HG03095 (cell line): Measurements from ENCODE around the gene SLC8A1.

Experiments used
- ATAC-seq: cut with Tn5 transposase; IDR thresholded peaks from one replicate; pipeline ENCODE4 v1.9.1; 2021; ENCODE audit warnings: moderate library complexity; ENCODE audit not compliant: unreplicated experiment

SLC8A1 gene

GRCh38 chr2:40123746-40124145, 328.1 kb downstream of the SLC8A1 start:
- ATAC-seq = no peak

DNA sequence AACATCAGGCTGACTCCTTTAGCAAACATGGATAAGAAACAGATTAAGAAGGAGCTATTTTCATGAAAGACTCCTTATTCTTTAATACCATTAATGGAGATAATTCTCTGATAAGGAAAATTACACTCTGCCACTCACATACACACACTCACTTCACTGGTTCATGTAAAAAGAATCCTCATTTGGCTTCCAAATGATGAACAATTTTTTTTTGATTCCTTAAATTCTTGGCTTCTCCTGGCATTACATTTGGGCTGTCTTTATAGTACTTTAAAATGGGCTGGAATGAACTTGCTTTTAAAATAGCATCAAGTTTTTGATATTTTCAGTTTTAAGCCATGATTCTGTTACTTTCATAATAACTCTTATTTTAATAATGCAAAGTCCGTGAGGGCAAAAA, 328.6 kb downstream of the SLC8A1 start:
- ATAC-seq = no peak

- ATAC-seq = no peak
Measured at GRCh38 chr2:40120957-40121356, 330.9 kb downstream of the SLC8A1 start.

DNA sequence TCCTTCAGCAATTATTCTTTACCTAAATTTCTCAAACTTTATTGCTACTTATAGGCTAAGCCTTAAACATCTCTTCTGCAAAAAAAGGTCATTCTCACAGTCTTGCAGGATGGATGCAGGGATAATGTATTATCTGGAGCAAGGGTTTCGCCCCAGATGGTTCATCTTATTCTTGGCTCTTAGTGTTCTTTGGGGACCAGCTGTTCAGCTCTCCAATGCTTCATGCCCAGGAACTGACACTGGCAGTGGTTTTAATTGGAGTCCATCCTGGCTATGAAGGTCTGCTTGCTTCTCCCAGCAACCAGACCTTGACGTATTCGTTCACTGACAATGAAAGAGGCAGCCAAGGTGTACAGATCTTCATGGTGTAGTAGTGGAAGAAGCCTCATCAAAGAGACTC, 331.9 kb downstream of the SLC8A1 start:
- no peak for ATAC-seq

DNA sequence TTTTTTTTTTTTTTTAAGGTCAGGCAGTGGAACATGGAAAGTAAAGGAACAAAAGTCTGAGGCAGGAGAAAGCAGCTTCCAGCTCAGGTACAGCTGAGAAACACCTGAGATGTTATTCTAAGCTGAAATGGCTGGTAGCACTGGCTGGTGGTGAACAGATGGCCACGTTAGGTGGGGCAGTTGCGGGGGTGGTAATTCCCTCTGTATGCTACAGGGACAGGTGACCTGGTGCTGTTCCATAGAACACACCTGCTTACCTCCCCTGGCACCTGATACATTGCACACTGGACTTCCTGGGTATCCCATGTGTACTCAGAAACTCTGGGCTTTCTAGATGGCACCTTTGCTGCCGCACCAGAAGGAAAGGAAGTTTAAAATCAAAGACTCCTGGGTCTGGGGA, 333.3 kb downstream of the SLC8A1 start:
- ATAC-seq = no peak

- no peak for ATAC-seq
Measured at GRCh38 chr2:40115894-40116293, 336.0 kb downstream of the SLC8A1 start.

DNA sequence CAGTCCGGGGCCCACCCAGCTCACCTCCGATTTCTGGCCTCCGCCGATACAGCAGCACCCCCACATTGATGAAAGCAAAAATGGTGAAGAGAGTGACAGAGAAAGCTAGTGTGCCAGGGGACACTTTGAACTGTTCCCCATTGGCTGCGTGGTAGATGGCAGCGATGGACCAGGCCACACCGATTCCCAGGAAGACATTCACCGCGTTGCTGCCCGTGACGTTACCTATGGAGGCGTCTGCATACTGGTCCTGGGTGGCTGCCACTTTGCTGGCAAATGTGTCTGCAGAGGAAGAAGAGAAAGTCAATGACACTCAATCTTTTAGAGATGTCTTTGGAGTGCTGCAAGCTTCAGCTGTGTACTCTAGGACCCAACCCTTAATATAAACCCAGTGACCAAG, 336.5 kb downstream of the SLC8A1 start:
- no peak for ATAC-seq

DNA sequence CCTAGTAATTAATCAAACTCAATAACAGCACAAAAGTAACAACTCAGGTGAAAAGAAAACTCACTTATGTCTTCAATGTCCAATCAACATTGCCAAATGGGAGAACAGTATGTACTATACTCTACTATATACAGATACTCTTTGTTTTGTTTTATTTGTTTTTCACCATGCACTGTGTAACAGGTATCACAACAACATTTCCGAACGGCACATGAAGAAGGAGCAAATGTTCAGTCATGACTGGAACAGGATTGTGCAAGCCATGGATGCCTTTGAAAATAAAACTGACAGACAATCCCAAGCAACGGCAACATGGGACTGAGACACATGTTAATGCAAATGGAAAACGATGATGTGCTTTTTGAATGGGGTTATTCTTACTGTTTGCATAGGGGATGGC, 337.9 kb downstream of the SLC8A1 start:
- no peak for ATAC-seq

DNA sequence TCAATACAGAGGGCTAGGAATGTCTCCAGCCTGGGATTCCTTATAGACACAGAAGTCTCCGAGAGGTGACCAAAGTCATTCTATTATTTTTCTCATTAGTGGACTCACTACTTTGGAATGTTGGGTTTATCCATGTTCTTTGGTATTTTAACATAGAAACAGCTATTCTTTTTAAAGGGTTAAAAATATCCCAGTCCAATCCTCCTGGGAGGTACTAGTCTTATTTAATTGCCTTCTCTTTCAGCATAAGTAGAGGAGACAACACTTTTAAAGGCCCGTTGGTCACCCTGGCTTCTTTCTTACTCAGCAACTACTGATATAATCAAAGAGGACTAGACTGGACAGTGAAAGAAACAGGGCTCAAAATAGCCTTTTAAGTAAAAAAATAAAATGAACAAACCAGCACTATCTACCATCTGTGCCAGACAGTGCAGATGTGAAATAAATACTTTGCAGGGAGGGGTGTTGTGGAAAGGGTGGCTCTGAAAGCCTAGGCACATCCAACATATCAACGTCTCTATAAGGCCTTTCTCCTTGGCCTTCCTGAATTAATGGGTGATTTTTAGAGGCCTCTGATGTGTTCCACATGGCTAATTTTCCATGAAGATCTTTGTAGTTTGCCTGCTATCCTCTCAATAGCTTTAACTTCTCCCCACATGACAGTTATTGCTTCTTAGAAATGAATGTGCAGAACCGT, 338.5 kb downstream of the SLC8A1 start:
- ATAC-seq = no peak

- ATAC-seq = no peak
Measured at GRCh38 chr2:40109381-40109780, 342.5 kb downstream of the SLC8A1 start.

DNA sequence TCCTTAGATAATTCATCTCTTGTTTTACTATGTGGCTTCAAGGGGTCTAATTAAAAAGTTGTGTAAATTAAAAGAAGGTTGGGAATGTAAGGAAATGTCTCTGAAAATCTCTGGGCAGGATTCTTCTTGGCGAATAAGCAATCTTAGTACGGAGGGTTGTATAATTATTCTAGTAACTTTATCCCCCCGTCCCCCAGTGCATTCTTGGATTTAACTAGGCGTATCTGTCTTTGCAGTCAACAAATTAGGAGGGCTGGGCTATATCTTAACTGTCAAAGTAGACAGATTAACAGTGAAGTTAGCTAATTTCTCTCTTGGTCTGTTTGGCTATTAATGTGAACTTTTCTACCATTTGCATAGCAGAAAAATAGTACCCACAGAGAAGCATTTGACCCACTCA, 343.0 kb downstream of the SLC8A1 start:
- ATAC-seq = no peak

GRCh38 chr2:40106061-40106460, 345.8 kb downstream of the SLC8A1 start:
- no peak for ATAC-seq

GRCh38 chr2:40105593-40105992, 346.3 kb downstream of the SLC8A1 start:
- ATAC-seq = no peak

DNA sequence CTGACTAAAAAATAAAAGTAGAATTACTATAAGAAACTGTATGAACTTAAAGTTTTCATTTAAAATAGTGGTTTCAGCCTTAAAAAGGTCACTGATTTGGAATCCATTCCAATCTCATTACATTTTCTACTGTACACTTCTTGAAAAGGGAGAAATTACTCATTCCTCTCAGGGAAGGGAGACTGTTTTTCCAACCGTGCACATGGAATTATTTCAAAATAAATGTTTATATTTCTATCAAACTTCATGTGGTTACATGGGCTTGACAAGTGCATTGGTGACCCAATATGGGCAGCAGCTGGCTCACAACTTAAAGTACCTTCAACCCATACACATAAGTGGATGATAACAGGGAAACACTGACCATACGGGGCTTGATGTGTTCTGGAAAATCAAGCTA, 348.3 kb downstream of the SLC8A1 start:
- ATAC-seq = no peak

DNA sequence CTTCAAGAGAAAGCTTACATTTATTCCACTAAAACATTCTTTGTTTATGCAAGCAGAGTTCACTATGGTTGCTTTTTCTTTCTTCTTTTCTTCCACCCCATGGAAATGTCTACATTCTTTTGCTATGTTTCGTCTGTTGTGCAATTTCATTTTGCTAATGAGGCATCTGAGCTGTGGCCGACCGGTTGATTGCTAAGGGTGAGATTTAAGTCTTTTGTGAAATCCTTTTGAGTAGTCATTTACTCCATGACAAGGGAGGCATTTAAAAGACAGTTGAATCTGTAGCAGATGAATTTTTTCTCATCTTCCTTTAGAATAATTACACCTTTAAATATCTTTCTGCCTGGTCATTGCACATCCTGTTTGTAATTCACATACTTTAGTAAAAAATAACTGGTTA, 348.7 kb downstream of the SLC8A1 start:
- ATAC-seq = no peak

- ATAC-seq = no peak
Measured at GRCh38 chr2:40102447-40102846, 349.4 kb downstream of the SLC8A1 start.

DNA sequence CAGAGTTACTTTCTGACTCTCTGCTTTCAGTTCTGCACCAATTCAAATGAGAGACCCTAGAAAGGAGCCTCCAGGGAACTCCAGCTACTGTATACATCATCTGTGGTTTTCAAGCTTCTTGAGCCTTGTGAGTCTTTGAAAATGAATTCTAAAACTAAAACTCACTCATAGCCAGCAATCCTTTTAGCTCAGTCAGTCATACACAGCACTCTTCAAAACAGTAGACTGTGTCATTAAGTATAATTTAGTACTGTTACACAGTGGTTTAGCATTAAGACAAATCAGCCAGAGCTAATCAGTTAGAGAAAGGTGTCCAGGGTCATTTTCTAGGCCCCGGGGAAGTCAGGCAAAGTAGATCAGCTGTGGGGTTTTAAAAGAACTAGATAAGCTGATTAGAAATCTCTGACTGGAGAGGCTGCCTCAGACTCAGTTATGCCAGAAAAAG, 350.7 kb downstream of the SLC8A1 start:
- peak; percentile 86 for ATAC-seq

DNA sequence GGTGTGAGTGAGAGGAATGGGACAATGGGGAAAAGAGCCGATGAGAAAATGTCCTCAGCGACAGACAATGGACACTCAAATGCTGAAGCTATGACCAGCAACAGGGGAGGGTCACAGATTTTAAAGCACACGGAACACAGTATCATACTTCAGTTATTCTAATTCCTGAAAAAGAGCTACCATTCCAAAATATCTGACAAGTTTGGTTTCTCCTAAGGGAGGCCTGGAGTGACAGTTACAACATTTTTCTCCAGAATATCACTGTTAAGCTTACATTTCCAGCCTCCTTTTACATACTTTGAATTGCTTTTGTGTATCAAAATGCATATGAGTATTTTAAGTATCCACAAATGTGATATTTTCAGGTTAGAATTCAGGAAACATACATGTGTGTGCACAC, 351.2 kb downstream of the SLC8A1 start:
- no peak for ATAC-seq

- ATAC-seq = no peak
Measured at GRCh38 chr2:40098786-40099470, 353.0 kb downstream of the SLC8A1 start.

DNA sequence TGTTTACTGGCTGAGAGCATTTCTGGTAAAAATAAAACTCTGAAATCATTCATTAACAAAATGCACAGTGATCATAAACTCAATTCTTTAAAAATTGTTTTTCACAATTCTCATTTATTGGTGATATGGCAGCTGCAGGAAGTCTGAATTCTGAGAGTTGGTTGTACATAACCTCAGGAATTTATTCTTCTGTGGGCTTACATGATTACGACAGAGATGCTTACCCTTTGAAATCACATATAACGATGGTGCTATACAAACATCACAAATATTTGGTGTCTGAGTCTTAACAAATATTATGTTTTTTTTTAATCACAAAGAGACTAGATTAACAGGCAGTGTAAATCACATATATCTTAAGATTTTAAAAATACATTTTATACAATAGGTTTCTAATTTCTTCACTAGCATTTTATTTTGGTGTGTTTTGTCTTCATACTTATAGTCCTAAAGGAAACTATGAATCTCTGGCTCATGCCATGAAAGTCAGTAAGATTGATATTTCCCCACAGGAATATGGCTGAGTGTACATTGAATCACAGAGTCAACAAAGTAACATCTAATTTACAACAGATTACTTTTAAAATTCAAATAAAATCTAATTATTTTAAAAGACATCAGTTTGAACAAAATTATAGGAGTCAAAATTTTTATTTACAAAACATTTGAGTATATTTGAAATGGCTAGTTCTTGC, 354.1 kb downstream of the SLC8A1 start:
- no peak for ATAC-seq

DNA sequence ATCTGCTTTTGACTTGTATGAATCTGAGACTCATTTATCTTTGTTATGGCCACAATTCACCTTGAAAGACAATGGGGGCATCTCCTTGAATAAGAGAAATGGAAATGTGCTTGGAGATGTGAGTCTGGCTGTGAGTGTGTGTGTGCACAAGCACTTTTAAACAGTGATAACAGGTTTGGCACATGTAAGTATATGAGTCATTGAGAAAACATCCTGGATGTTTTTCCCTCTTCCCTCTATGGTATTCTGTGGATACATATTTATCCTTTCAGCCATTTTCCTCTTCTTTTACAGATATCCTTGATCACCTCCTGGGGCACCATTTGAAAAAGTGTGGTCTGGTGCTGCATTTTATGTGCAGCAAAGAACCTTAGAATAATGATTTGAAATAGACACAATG, 355.5 kb downstream of the SLC8A1 start:
- ATAC-seq = no peak

- no peak for ATAC-seq
Measured at GRCh38 chr2:40095000-40095399, 356.9 kb downstream of the SLC8A1 start.
